GM21390 (cell line): ENCODE results near the gene PDC.
"Not testable (repeated sequence)": the region's sequence is repeated elsewhere in the genome, so short reads cannot be mapped to it uniquely, and the experiment has no call there.

ENCODE experiments used
- ATAC-seq: cut with Tn5 transposase; IDR thresholded peaks from one replicate; pipeline ENCODE4 v1.9.1; 2021; ENCODE audit not compliant: unreplicated experiment

PDC gene

DNA sequence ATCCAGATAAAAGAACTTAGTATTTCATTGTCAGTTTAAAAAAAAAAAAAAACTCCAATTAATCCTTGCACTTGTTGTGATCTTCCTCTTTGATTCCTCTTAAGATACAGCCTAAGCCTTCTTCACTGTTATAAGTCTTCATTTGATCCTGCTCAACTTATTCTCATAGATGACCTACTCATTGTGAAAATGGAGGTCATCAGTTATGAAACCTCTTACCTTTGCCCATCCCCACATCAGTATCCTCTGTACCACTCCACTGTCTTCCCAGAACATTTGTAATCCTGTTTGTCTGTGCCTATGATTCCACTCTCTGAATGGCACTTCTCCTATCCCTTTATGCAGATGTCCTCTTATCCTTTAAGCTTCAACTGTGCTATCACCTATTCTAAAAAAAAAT lies 57.3 kb downstream of the PDC start:
- no peak for ATAC-seq

- not testable (repeated sequence) for ATAC-seq
Measured at GRCh38 chr1:186401446-186401845, 59.5 kb downstream of the PDC start.
